ENCODE data around the gene MAPK8IP1.

The MAPK8IP1 gene

GRCh38 chr11:45909594-45910475 is 24.4 kb downstream of the MAPK8IP1 start:
- no peak for DNase-seq

- DNase-seq = no peak
Observed at GRCh38 chr11:45910623-45911022, 25.2 kb downstream of the MAPK8IP1 start.

GRCh38 chr11:45913514-45913913 is 28.1 kb downstream of the MAPK8IP1 start:
- no peak for DNase-seq

- no peak for DNase-seq
Observed at GRCh38 chr11:45913942-45914635, 28.6 kb downstream of the MAPK8IP1 start.

- no peak for DNase-seq
Observed at GRCh38 chr11:45915446-45915845, 30.0 kb downstream of the MAPK8IP1 start.

GRCh38 chr11:45917286-45917622 is 31.8 kb downstream of the MAPK8IP1 start:
- no peak for DNase-seq

- DNase-seq = peak; percentile 94 to 99 (median 95)
Observed at GRCh38 chr11:45917623-45918330, 32.3 kb downstream of the MAPK8IP1 start, which contains the start of gene PEX16. Gene PEX16, minus strand, starts transcription at chr11:45917877. Its CDS starts 66 bp downstream, at chr11:45917811.

- peak; percentile 40 to 61 (median 51) for DNase-seq
Observed at GRCh38 chr11:45918331-45918941, 33.0 kb downstream of the MAPK8IP1 start.

- DNase-seq = peak in 2 of 5 donors; percentile 1 to 8
Observed at GRCh38 chr11:45918962-45919675, 33.7 kb downstream of the MAPK8IP1 start.

GRCh38 chr11:45919806-45920530 is 34.5 kb downstream of the MAPK8IP1 start:
- DNase-seq = peak in 1 of 5 donors; percentile 1

- DNase-seq = no peak
Observed at GRCh38 chr11:45920531-45921477, 35.4 kb downstream of the MAPK8IP1 start.

- DNase-seq = peak in 1 of 5 donors; percentile 18
Observed at GRCh38 chr11:45921561-45922424, 36.3 kb downstream of the MAPK8IP1 start.

- peak in 1 of 5 donors; percentile 32 for DNase-seq
Observed at GRCh38 chr11:45922425-45923082, 37.1 kb downstream of the MAPK8IP1 start, which contains the start of gene LARGE2. Gene LARGE2, plus strand, starts transcription at chr11:45922656. Its CDS starts 227 bp downstream, at chr11:45922883.

- no peak for DNase-seq
Observed at GRCh38 chr11:45924036-45924915, 38.8 kb downstream of the MAPK8IP1 start.

GRCh38 chr11:45924927-45925326 is 39.5 kb downstream of the MAPK8IP1 start:
- no peak for DNase-seq

- DNase-seq = no peak
Observed at GRCh38 chr11:45925550-45925949, 40.1 kb downstream of the MAPK8IP1 start.

GRCh38 chr11:45926001-45926401 is 40.5 kb downstream of the MAPK8IP1 start:
- no peak for DNase-seq

All from T-helper 1 cell (primary cell).